Cardiac septum (tissue), 1 donor: ENCODE measurements around the gene STAT5B. TPM values are rescaled to one million over a fixed set of nuclear protein-coding genes. Genes with fewer than 3 reads are reported as not detected.

Experiments used
- DNase-seq: peaks from one replicate; pipeline ENCODE4 v3.0.0-alpha.2; 2020; ENCODE audit warnings: low spot score
- intact Hi-C: fragments of 100-400 bp; cut with DNase I; formaldehyde crosslinking; loops from one replicate; pipeline ENCODE4 v1.14.0; 2022
- total RNA-seq: library from RNA; stranded (reverse); fragmentation: NEBNext Ultra II Directional; extraction: Animal tissue kit (Norgen Biotek cat#: 25700); gene quantifications from one replicate; pipeline ENCODE4 v1.2.1, GENCODE V29; 2021
- donor health status: DM: no; HTN: no; CAD: no.

The STAT5B gene
- total RNA-seq, 1 donor from 2014 or later: 32.8 TPM

GRCh38 chr17:42169351-42169750 is 106.8 kb downstream of the STAT5B start:
- DNase-seq: no peak
- intact Hi-C loops: no loop called here

GRCh38 chr17:42167807-42168206 is 108.4 kb downstream of the STAT5B start:
- intact Hi-C loops: no loop called here
- DNase-seq: no peak

GRCh38 chr17:42166196-42166763 is 109.9 kb downstream of the STAT5B start:
- DNase-seq: no peak

GRCh38 chr17:42165751-42166150 is 110.4 kb downstream of the STAT5B start:
- intact Hi-C loops: no loop called here
- no peak for DNase-seq

More at GRCh38 chr17:42166196-42166763, 109.9 kb downstream of the STAT5B start:
- intact Hi-C loops: no loop called here

- no peak for DNase-seq
Observed at GRCh38 chr17:42163696-42164407, 112.3 kb downstream of the STAT5B start.

GRCh38 chr17:42163113-42163512 is 113.1 kb downstream of the STAT5B start:
- intact Hi-C loops: no loop called here
- DNase-seq: no peak

More at GRCh38 chr17:42163696-42164407, 112.3 kb downstream of the STAT5B start:
- intact Hi-C loops: no loop called here

- DNase-seq: no peak
- intact Hi-C loops: no loop called here
Observed at GRCh38 chr17:42160531-42160910, 115.7 kb downstream of the STAT5B start.

GRCh38 chr17:42159796-42160530 is 116.2 kb downstream of the STAT5B start:
- intact Hi-C loops: loop anchor here (10.0 kb wide), 1 partner anchor 835 kb away; the partner anchor contains the start of gene RPL27
- no peak for DNase-seq

GRCh38 chr17:42155614-42156045 is 120.6 kb downstream of the STAT5B start:
- DNase-seq: no peak
- intact Hi-C loops: loop anchor here (10.0 kb wide), 1 partner anchor 839 kb away; the partner anchor contains the start of gene RPL27

GRCh38 chr17:42153919-42154742 is 122.1 kb downstream of the STAT5B start:
- no peak for DNase-seq
- intact Hi-C loops: loop anchor here (10.0 kb wide), 1 partner anchor 841 kb away; the partner anchor contains the start of gene RPL27

Other genes with a start within 250 kb of the STAT5B start
- gene C17orf113, start 225.8 kb downstream of the STAT5B start, total RNA-seq: 0.43 TPM
- gene ZNF385C, start 177.9 kb downstream of the STAT5B start, total RNA-seq: 0.13 TPM
- gene DHX58, start 163.7 kb downstream of the STAT5B start, total RNA-seq: 4.5 TPM
- gene KAT2A, start 155.0 kb downstream of the STAT5B start, total RNA-seq: 17.3 TPM
- gene HSPB9, start 153.6 kb downstream of the STAT5B start, total RNA-seq: not detected
- 43.9 TPM for gene RAB5C, start 121.4 kb downstream of the STAT5B start, total RNA-seq
- not detected for gene KCNH4, start 95.2 kb downstream of the STAT5B start, total RNA-seq
- not detected for gene HCRT, start 90.9 kb downstream of the STAT5B start, total RNA-seq
- 6.0 TPM for gene GHDC, start 81.9 kb downstream of the STAT5B start, total RNA-seq
- 12.1 TPM for gene STAT5A, start 12.1 kb upstream of the STAT5B start, total RNA-seq
- gene STAT3, start 112.1 kb upstream of the STAT5B start, total RNA-seq: 159 TPM
- 358 TPM for gene CAVIN1, start 146.9 kb upstream of the STAT5B start, total RNA-seq
- gene ATP6V0A1, start 182.5 kb upstream of the STAT5B start, total RNA-seq: 40.3 TPM